HG03060 (cell line): ENCODE data around the gene KCNG2.

Source experiments
- ATAC-seq: cut with Tn5 transposase; IDR thresholded peaks from one replicate; pipeline ENCODE4 v1.9.1; 2021; ENCODE audit warnings: low read depth, moderate number of reproducible peaks; ENCODE audit not compliant: unreplicated experiment

Gene KCNG2

DNA sequence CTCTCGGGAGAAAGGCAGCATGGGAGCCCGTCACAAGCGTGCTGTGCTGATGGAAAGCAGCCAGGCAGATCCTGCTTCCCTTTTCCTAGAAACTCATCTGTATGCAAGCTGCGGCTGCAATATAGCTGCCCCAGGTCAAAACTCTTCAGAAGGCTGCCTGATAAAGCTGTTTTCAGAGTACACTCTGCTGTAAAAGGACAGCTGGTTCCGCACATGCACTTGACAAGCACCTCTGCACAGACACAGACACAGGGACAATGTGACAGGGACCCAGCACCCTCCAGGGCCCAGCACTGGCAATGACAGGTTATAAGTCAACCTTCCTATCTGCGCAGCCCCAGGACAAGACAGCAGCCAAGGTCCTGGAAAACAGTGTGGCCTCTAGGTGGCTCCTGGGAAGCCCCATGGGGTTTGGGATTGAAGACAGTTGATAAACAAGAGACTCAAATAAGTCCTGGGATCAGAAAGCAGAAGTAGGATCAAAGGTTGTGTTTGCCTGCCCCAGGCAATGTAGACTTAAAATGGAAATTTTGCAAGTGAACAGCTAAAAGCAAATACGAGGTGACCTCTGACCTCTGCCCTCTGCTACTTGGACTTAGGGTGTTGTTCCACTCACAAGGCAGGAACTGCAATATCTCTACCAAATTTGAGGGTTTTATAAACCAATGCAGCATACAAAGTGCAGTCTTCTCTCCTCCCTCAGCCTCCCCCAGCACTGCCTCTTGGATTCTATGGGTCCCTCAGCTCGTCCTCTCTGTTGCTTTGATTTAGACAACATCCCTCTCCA lies 136.8 kb downstream of the KCNG2 start:
- no peak for ATAC-seq

DNA sequence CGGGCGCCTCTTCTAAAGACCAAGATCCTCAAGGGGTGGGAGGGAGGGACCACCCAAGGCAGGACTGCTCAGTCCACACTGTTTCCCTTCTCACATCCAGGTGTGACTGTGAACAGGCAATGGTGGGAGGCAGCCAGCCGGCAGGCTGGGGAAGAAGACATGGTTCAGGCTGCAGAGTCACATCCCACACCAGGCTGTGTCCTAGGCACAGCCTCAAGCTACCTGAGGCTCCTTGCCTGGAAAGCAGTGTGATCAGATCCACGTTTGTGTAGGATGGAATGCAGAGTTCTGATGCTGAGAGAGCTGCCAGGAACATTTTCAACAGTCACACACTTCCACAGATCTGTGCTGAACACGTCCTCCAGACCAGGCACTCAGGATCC lies 137.4 kb downstream of the KCNG2 start:
- ATAC-seq: no peak

DNA sequence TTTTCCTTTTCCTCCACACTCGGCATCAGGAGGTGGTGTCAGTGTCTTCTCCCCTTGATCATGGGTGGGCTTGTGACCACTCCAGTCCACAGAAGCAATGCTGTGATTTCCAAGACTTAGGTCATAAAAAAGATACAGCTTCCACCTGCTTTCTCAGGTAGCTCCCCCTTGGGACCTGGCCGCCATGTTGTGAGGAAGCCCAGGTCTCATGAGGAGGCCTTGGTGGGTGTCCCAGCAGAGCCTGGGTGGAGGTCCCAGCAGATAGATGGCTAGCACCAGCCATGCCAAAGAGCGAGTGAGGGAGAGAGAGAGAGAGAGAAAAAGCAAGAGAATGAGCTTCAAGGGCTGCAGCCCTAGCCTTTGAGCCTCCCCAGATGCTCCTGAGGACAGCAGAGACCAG lies 137.8 kb downstream of the KCNG2 start:
- no peak for ATAC-seq

DNA sequence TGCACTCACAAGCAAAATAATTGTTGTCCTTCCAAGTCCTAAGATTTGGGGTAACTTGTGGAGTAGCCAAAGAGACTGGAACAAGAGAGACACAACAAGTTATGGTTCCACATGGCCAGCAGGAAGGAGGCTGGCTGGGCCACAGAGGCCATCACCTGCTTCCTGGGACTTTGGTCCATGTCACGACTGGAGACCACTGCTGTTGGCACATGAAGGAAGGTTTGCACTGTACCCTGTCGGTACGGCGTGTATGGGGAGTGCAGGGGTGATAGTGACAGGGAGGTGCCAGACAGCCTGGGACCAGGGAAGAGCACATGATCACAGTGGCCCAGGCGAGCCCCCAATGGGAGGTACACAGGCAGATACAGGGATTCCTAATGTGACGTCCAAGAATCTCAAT lies 138.2 kb downstream of the KCNG2 start:
- ATAC-seq: no peak

DNA sequence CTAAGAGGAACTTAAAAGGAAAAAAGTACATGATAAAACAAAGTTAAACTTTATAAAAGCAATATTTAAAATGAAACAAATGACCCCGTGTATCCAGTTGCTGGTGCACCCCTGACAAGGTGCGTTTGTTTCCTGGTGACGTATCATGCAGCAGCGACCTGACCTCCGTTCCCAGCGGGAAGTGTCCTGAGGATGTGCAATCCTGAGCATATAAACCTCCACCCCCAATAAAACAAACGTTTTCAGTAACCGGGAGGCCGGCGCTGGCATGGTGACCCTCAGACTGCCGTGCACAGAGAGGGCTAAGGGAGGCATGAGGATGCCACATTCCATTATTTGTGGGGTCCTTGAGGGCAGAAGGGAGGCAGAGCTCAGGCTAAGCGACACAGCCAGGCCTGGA lies 138.9 kb downstream of the KCNG2 start:
- ATAC-seq: no peak

DNA sequence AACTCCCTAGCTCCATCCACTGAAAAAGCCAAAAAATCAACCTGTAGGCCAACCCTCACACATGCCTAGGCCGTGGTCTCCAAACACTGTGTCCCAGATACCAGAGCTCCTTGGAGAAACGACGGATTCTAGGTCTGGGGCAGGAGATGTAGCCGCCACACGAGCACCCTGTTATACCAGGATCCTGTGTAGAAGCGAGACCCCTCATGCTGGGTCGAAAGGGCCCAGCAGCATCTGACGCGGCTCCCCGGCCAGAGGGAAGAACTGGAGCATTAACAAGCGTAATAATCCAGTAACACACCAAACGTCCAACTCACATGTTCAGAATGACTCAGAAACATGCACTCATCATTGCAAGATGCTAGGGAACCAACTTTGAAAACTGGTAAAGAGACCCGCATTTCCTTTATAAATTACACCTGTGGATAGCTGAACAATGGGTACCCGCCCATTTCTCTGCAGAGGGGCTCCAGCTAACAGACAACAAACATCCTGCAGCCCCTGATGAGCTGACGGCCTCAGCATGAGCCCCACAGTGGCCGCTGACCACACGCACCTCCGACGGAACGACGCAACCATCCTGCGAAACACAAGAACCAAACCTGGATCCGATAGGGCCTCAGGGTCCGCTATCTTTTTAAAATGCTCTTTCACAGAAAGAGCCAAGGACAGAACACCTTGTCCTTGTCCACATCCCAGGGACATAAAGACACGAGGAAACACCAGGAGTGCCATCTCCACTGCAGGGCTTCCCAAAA lies 139.5 kb downstream of the KCNG2 start:
- no peak for ATAC-seq

DNA sequence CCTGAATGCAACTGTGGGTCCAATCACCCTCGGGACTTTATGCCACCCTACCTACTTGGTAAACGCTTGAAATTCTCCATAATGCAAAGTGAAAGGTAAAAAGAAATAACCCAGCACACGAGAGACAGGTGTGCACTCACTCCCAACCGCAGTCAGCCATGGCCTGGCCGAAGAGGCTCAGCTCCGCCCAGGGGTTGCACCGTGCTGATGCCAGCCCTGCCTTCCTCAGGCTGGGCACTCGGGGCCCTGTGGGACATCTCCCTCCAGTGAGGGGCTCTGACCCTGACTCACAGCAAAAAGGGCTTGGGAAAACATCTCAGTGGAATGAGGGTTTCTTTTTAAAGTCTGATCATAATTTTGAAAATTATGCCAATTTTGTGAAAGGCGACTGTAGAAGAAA lies 140.5 kb downstream of the KCNG2 start:
- no peak for ATAC-seq

DNA sequence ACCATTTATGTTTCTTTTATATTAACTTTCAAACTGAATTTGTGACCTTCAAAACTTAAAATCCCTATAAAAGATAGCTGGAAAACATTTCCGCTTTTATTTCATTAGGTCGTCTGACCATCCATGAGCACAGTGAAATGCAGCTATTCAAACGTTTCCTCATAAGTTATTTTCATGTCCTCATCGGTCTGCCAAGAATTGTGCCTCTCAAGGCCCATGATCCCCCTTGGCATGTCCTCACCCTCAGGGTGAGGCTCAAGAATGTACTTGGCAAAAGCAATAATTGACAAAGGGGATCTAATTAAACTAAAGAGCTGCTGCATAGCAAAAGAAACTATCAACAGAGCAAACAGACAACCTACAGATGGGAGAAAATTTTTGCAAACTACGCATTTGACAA lies 141.4 kb downstream of the KCNG2 start:
- ATAC-seq: no peak

DNA sequence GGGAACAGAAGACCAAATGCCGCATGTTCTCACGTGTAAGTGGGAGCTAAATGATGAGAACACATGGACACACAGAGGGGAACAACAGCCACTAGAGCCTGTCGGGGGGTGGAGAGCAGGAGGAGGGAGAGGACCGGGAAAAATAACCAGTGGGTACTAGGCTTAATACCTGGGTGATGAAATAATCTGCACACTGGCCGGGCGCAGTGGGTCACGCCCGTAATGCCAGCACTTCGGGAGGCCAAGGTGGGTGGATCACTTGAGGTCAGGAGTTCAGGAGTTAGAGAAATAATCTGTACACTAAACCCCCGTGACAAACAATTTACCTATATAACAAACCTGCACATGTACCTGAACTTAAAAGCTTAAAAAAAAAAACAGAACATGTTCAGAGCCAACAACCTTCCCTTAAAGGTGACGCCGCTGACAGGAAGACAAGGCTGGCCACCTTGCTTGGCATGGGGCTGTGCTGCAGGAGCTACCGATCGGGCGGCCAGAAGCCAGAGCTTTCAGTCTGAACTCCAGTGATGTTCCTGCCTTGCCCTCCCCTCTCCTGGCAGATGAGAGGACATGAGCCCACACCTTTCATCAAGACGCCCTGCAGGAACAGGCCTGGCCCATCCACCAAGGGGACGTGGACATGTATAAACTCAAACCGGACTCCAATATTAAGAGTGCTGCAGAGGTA lies 142.5 kb downstream of the KCNG2 start:
- ATAC-seq: no peak

DNA sequence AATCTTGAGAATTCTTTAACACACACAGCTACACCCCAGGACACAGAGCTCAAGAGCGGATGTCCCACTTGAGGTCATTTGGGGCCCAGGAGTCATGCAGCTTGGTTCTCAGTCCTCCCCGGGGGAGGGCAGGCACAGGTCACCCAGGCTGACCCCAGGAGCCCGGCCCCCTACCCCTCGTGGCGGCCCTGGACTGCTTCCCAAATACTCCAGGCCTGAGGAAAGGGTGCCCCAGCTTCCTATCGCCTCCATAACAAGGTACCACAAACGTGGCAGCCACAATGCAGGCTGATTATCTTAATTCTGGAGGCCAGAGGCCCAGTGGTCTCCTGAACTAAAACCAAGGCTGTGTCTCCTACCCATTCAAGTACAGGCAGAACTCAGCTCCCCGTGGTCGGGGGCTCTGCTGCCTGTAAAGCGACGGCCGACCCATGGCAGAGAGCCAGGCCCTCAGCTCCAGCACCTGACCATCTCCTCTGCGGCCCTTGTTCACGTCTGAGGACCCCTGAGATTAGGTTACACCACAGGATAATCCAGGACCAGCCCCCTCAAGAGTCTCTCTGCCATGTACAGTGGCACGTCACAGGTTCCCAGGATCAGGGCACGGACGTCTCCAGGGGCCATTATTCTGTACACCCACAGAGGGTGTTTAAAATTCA lies 143.2 kb downstream of the KCNG2 start:
- no peak for ATAC-seq

DNA sequence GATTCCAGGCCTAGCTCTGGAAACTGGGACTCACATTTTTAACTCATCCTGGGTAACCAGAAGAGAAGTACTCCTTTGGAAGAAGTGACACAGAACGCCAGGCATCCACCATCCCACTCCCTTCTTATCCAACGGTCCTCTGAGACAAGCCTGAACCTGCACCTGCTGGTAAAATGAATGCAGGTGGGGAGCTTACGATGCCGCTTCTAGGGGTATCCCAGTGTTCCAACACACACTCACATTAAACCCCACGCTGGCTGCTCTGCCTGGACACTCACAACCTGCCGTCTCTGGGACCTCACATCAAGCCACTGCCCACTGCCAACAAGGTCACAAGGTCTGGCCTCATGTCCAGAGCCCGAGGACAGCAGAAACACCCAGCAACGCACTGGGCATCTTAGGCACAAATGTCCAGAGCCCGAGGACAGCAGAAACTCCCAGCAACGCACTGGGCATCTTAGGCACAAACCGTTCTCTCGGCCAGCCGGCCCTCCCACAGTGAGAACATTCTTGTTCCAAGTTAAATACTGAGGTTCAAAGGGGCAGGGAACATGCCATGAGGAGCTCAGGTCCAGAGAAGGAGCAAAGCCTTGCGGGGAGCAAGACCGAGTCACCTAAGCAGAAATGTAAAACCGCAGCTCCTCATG lies 143.9 kb downstream of the KCNG2 start:
- ATAC-seq: no peak

DNA sequence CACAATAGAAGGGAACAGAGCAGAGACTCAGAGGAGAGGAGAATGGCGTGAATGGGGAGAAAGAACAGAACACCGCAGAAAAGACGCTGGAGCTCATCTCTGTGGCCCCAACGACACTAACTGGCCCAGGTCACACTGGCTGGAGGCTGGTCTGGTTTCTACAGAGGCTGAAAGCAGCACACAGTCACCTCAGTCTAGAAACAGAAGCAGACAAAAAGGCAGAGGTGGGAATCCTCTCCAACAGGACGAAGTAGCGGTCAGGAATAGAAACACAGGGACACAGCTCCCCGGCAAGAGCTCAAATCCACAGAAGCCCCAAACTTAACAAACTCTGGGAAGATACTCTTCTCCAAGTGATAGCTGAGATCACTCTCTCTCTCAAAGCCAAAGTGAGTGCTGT lies 144.5 kb downstream of the KCNG2 start:
- no peak for ATAC-seq

DNA sequence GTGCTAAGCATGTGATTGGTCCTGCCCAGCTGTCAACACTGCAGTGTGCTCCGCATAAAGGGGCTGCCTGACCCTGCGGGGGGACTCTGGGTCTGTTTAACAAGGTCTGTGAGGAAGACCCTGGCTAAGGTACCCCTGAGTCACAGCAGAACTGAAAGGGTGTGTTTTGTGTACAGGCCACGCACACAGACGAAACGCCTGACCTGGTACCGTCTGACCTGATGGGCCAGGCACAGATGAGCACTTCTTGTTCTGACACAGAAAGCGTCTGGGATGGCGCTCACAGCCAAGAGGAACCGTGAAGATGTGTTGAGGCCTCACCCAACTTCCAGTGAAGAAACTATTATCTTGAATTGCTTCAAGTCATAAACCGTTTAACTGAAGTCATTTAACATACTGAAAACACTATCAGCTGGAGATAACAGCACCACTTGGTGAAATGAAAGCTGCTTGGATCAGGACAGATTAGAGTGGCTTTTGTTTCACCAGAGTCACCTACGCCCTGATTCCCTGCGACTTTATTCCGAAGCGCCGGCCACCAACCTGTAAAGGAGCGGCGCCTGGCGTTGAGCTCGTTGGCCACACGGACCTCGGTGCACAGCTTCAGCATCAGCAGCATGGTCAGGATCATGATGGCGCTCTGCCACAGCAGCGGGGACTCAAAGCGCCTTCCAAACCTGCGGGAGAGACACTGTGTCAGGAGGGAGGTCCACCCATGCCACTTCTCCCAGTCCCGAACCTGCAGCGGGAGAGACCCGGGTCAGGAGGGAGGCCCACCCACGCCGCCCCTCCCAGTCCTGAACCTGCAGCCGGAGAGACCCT lies 145.3 kb downstream of the KCNG2 start:
- ATAC-seq: no peak

DNA sequence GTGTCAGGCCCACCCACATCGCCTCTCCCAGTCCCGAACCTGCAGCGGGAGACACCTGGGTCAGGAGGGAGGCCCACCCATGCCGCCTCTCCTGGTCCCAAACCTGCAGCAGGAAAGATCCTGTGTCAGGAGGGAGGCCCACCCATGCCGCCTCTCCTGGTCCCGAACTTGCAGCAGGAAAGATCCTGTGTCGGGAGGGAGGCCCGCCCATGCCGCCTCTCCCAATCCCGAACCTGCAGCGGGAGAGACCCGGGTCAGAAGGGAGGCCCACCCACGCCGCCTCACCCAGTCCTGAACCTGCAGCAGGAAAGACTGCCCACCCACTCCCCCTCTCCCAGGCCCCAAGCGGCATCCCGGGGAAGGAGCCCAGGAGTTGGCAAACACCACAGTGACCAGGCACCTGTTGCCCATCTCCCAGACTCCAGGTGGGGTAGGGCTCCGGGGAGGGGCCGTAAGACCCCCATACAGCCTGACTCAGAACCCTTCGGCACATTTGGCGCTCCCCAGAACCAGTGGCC lies 145.9 kb downstream of the KCNG2 start:
- ATAC-seq: no peak

DNA sequence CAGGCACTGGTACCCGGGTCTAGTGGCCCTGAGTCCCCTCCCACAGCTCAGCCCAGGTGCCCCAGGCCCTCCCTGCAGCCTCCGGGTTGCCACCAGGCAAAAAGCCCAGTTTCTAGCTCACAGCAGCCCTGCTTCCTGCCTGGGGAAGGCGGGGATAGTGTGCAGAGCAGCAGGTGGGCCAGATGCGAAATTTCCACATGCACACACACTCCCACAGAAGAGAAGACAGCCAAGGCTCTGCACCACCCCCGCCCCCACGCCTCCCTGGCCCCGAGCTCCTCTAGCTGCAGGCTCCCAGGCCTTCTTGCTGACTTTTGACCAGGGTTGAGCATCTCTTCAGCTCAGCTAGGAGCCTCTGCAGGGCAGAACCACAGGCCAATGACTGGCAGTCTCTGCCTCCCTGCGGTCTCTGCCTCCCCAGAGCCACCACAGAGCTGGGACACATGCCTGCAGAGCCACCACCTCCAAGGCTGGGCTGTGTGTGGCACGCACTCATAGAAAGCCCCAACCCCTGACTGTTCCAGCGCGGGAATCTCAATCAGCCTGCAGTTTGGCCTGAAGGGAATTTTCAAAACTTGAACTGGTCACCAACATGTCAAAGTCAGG lies 146.5 kb downstream of the KCNG2 start:
- no peak for ATAC-seq

DNA sequence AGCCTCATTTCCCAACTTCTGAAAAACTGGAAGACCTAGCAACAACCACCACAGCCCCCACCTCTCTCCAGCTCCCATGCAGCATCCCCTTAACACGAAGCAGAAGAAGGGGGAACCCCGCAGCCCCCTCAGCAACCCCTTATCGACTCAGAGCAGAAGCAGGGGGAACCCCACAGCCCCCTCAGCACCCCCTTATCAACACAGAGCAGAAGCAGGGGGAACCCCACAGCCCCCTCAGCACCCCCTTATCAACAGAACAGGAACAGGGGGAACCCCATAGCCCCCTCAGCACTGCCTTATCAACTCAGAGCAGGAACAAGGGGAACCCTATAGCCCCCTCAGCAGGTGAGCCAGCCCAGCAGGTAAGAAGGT lies 147.0 kb downstream of the KCNG2 start:
- no peak for ATAC-seq

DNA sequence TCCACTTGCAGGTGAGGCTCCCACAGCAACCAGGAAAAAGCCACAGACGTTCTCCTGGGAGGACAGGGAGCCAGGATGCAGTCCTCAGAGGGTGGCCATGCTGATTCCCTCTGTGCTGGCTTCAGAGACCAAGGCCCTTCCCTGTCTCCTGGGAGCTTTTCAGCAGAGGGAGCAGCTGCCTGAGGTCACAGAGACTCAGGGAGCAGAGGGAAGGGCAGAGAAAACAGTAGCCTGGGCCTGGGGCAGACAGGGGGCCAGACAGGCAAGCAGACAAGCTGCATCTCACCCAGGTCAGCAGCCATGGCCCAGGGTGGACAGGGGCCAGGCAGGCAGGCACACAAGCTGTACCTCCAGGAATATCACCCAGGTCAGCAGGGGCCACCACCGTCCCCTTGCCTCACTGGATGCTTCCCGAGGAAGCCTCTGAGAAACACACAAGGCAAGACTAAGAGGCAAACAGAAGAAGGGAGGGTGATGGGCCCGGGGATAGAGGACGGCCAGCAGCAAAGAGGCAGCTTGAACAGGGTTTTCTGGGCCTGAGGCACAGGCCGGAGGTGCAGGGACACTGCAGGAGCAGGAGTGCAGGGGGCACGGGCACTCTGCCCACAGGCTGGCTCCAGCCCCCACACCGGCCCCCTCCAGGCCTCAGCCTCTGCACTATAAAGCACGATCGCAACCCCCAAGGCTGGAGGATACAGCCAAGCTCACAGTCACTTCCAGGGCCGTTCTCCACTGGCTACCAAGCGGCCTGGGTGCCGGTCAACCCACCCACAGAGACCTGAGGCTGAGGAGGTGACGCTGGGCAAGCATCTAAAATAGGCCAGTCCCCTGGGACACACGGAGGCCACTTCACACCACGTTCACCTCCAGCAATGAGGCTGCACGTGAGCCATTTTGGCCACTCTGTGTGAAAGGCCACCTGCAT lies 147.6 kb downstream of the KCNG2 start:
- no peak for ATAC-seq
